Panc1 (cell line): ENCODE measurements around the gene ZC3H13.

Experiments used
- CTCF ChIP-seq: fragments of 450-650 bp; IDR thresholded peaks from 2 replicates; pipeline ENCODE4 v1.5.1; 2017; ENCODE audit warnings: mild to moderate bottlenecking
- POLR2AphosphoS5 ChIP-seq: IDR thresholded peaks from 2 replicates; pipeline ENCODE4 v1.6.1; 2012; ENCODE audit warnings: mild to moderate bottlenecking, low read depth, low read length, moderate library complexity
- SIN3A ChIP-seq: IDR thresholded peaks from 2 replicates; pipeline ENCODE4 v1.6.1; 2012; ENCODE audit warnings: low read depth, mild to moderate bottlenecking, low read length, moderate library complexity, borderline replicate concordance; ENCODE audit not compliant: insufficient read depth

- no peak for TF ChIP-seq CTCF
- no peak for TF ChIP-seq POLR2AphosphoS5
- TF ChIP-seq SIN3A: no peak
These were observed 603 bp downstream of the ZC3H13 start for GRCh38 chr13:46051968-46052318.
